Measurements from ENCODE around the gene BPIFB6. TPM values are rescaled to one million over a fixed set of nuclear protein-coding genes. Genes with fewer than 3 reads are reported as not detected.

Gene BPIFB6
- total RNA-seq, 1 donor from 2014 or later, result not detected

DNA sequence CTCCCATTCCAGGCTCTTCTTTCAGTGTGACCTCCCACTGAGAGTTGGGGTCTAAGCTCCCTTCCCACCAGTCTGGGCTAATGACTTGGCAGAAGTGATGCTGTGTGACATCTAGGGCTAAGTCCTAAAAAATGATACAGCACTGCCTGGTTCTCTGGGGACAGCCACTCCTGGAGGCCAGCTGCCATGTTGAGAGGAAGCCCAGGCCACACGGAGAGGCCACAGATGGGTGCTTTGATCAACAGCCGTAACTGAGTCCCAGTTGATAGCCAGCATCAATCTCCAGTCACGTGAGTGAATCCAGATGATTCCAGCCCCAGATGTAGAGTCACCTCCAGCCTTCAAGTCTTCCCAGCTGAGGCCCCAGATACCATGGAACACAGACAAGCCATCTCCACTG is 41.0 kb upstream of the BPIFB6 start:
- FAIRE-seq (peak; percentile 60), DNase-seq (ENCODE audit: low read depth) (no peak)
- Histone ChIP-seq H3K4me3 (ENCODE audit: low read depth, low read length) (no peak overlapping the region), H3K36me3 (ENCODE audit: control insufficient read depth, insufficient read depth, low read length) (no peaks in the 10 kb centered on the region), H3K27me3 (ENCODE audit: control insufficient read depth, insufficient read depth, low read length) (no peaks in the 10 kb centered on the region)
- TF ChIP-seq, protein P1, sequence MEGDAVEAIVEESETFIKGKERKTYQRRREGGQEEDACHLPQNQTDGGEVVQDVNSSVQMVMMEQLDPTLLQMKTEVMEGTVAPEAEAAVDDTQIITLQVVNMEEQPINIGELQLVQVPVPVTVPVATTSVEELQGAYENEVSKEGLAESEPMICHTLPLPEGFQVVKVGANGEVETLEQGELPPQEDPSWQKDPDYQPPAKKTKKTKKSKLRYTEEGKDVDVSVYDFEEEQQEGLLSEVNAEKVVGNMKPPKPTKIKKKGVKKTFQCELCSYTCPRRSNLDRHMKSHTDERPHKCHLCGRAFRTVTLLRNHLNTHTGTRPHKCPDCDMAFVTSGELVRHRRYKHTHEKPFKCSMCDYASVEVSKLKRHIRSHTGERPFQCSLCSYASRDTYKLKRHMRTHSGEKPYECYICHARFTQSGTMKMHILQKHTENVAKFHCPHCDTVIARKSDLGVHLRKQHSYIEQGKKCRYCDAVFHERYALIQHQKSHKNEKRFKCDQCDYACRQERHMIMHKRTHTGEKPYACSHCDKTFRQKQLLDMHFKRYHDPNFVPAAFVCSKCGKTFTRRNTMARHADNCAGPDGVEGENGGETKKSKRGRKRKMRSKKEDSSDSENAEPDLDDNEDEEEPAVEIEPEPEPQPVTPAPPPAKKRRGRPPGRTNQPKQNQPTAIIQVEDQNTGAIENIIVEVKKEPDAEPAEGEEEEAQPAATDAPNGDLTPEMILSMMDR (IDR thresholded peaks at IDR 0.05; ENCODE audit: insufficient read depth, low read length, severe bottlenecking), result no peak

DNA sequence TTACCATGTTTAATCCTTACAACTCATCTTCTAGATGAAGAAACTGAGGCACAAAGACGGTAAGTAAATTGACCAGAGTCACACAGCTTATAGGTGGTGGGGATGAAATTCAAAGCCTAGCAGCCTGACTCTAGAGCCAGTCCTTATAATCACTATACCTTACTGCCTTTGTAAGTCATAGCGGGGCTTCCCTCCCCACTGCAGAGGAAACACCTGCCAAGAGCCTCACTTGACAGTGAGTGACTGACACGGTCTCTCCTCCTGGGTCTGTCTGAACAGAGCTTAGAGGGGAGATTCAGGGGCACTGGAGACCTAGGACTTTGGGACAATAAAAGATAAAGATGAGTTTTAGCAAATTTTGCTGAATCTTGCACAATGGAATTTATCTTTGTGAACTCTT is 40.1 kb upstream of the BPIFB6 start:
- DNase-seq (ENCODE audit: low read depth), result no peak
- H3K27me3 ChIP-seq (ENCODE audit: control insufficient read depth, insufficient read depth, low read length), result no peaks in the 10 kb centered on the region
- TF ChIP-seq, protein P1 (IDR thresholded peaks at IDR 0.05; ENCODE audit: insufficient read depth, low read length, severe bottlenecking), result no peak
- peak; percentile 18 for FAIRE-seq
- H3K4me3 ChIP-seq (ENCODE audit: low read depth, low read length), result no peak overlapping the region
- no peaks in the 10 kb centered on the region for H3K36me3 ChIP-seq (ENCODE audit: control insufficient read depth, insufficient read depth, low read length)

DNA sequence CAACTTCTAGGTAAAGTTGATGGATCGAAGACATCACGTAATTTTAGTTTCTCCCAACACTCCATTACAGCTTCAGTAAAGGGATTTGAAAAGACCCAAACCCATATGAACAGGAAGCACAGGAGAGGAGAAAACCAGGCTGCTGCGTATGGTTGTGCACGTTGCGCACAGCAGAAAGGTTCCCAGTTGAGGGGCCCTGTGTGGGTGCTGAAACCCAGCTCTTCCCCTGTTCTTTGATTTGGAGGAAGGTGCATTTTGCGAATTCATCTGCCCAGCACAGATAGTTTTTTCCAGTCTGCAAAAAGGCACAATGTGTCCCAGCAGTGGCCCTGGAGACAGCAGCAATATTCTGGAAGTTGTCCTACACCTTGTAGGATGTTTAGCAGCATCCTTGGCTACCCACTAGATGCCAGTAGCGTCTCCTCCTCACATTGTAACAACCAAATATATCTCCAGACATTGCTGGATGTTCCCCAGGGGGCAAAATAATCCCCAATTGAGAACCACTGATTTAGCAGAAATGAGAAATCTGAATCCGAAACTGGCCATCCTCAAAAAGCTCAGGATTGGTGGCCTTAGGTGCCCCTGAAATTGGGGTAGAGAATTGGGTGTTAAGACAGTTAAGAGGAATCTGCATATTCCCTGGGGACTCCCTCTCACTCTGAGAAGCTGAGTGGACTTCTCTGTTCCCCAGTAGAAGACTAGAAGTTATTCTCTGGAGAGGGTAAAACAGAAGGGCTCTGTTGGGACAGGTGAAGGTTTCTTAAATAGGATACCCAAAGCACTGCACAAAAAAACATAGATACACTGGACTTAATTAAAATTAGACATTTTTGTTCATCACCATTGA is 39.4 kb upstream of the BPIFB6 start:
- FAIRE-seq (no peak), DNase-seq (ENCODE audit: low read depth) (no peak)
- H3K36me3 ChIP-seq (ENCODE audit: control insufficient read depth, insufficient read depth, low read length), result no peaks in the 10 kb centered on the region
- no peaks in the 10 kb centered on the region for H3K27me3 ChIP-seq (ENCODE audit: control insufficient read depth, insufficient read depth, low read length)
- TF ChIP-seq, protein P1 (IDR thresholded peaks at IDR 0.05; ENCODE audit: insufficient read depth, low read length, severe bottlenecking), result no peak
- H3K4me3 ChIP-seq (ENCODE audit: low read depth, low read length), result no peak overlapping the region

DNA sequence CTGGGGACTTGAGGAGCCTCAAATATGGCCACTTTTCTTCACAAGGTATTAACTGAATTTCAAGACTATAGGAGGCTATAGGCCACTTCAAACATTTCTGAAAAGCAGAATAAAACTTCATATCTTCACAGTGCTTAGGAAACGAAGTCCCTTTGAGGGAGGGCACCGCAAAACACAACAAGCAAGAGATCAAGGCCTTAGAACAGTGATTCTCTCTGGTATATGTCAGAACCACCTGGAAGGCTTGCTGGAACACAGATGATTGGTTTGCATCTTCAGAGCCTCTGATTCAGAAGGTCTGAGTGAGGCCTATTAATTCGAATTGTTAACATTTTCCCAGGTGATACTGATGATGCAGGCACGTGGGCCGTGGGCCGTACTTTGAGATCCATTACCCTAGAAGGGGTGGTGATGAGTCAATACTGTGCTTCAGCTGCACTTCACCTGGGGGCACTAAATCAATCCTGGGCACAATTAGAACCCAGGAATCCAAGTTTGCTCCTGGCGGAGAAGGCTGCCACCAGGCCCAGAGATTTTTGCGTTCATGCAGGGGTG is 37.9 kb upstream of the BPIFB6 start:
- Histone ChIP-seq H3K27me3 (ENCODE audit: control insufficient read depth, insufficient read depth, low read length) (no peaks in the 10 kb centered on the region), H3K4me3 (ENCODE audit: low read depth, low read length) (no peak overlapping the region), H3K36me3 (ENCODE audit: control insufficient read depth, insufficient read depth, low read length) (no peaks in the 10 kb centered on the region)
- TF ChIP-seq, protein P1 (IDR thresholded peaks at IDR 0.05; ENCODE audit: insufficient read depth, low read length, severe bottlenecking), result no peak
- no peak for FAIRE-seq
- no peak for DNase-seq (ENCODE audit: low read depth)

- Histone ChIP-seq H3K36me3 (ENCODE audit: control insufficient read depth, insufficient read depth, low read length) (no peaks in the 10 kb centered on the region), H3K4me3 (ENCODE audit: low read depth, low read length) (no peak overlapping the region), H3K27me3 (ENCODE audit: control insufficient read depth, insufficient read depth, low read length) (no peaks in the 10 kb centered on the region)
- FAIRE-seq, result no peak
- no peak for DNase-seq (ENCODE audit: low read depth)
- TF ChIP-seq, protein P1 (IDR thresholded peaks at IDR 0.05; ENCODE audit: insufficient read depth, low read length, severe bottlenecking), result no peak
Observed at GRCh38 chr20:32995802-32996201, 35.6 kb upstream of the BPIFB6 start.
